MCF 10A (cell line): ENCODE data around the gene HAUS1. TPM values are rescaled to one million over a fixed set of nuclear protein-coding genes. Genes with fewer than 3 reads are reported as not detected.

Experiments used
- BruUV-seq: library from RNA; stranded (reverse); fragments of 400-500 nt; replicated peaks from 2 replicates; lab custom pipeline; 2021; lab: Mats Ljungman, UMichigan
- CTCF ChIA-PET: fragments of 300-600 bp; sonication (Branson Sonifier 250); formaldehyde crosslinking; extraction: SDS; loops from one replicate; lab custom pipeline; 2021; ENCODE audit warnings: antibody characterized with exemption, inconsistent platforms; lab: Yijun Ruan, JAX
- POLR2A ChIA-PET: fragments of 300-600, 350-650 bp; sonication (Branson Sonifier 250); formaldehyde crosslinking; extraction: SDS; loops from one replicate; lab custom pipeline; 2020; ENCODE audit warnings: antibody characterized with exemption, inconsistent platforms; lab: Yijun Ruan, JAX
- DNase-seq: peaks from one replicate; pipeline ENCODE4 v3.0.0-alpha.2; 2018; ENCODE audit not compliant: unreplicated experiment
- H3K27ac Mint-ChIP-seq: one replicate; pipeline ENCODE4 v1.8.0; 2022; ENCODE audit warnings: mild to moderate bottlenecking, low read depth, mixed read lengths; ENCODE audit not compliant: unreplicated experiment
- H3K27me3 Mint-ChIP-seq: one replicate; pipeline ENCODE4 v1.8.0; 2022; ENCODE audit warnings: mixed read lengths; ENCODE audit not compliant: insufficient read depth, unreplicated experiment
- H3K36me3 Mint-ChIP-seq: one replicate; pipeline ENCODE4 v1.8.0; 2022; ENCODE audit warnings: mild to moderate bottlenecking, moderate library complexity, mixed read lengths; ENCODE audit not compliant: insufficient read depth, unreplicated experiment
- H3K4me1 Mint-ChIP-seq: one replicate; pipeline ENCODE4 v1.8.0; 2022; ENCODE audit warnings: mixed read lengths; ENCODE audit not compliant: insufficient read depth, unreplicated experiment
- H3K4me3 Mint-ChIP-seq: one replicate; pipeline ENCODE4 v1.8.0; 2022; ENCODE audit warnings: mild to moderate bottlenecking, moderate library complexity, mixed read lengths; ENCODE audit not compliant: unreplicated experiment
- H3K9me3 Mint-ChIP-seq: one replicate; pipeline ENCODE4 v1.8.0; 2022; ENCODE audit warnings: mixed read lengths; ENCODE audit not compliant: unreplicated experiment
- CTCF ChIP-seq: fragments of 200-600 bp; IDR thresholded peaks from one replicate; pipeline ENCODE4 v1.8.0; 2022; ENCODE audit warnings: antibody characterized with exemption, mild to moderate bottlenecking; ENCODE audit not compliant: unreplicated experiment
- intact Hi-C: fragments of 100-400 bp; cut with micrococcal nuclease; formaldehyde crosslinking; loops from 2 replicates; pipeline ENCODE4 v1.14.1; 2022
- total RNA-seq: library from RNA; stranded (reverse); gene quantifications from 2 replicates; pipeline ENCODE4 v1.2.3, GENCODE V29; 2022

Gene HAUS1
- total RNA-seq, 1 experiment from 2014 or later, result 21.6 TPM

- CTCF ChIA-PET, result interaction anchor here (0.7 to 3.5 kb wide), 5 partner anchors 9 to 795 kb away, joined by 3 to 31 read pairs (median 3); no protein-coding TSS in a partner anchor
- POLR2A ChIA-PET, result interaction anchor here (0.5 to 3.1 kb wide), 6 partner anchors 10 to 96 kb away, joined by 3 to 40 read pairs (median 4); partner anchors contain the start of gene ATP5F1A
- DNase-seq, result no peak
- peaks cover 12% of the 10 kb centered on the region for H3K36me3 Mint-ChIP-seq
- TF ChIP-seq CTCF, result no peak
- peak overlapping the region; percentile 85 for H3K4me3 Mint-ChIP-seq
- no TSS peak for BruUV-seq
- H3K4me1 Mint-ChIP-seq, result peaks cover 35% of the 10 kb centered on the region
- intact Hi-C loops, result no loop called here
- H3K27me3 Mint-ChIP-seq, result no peaks in the 10 kb centered on the region
- H3K9me3 Mint-ChIP-seq, result no peaks in the 10 kb centered on the region
- H3K27ac Mint-ChIP-seq, result peak overlapping the region; percentile 65
These were observed 33.2 kb upstream of the HAUS1 start for GRCh38 chr18:46070815-46071652.

GRCh38 chr18:46071653-46072375 is 32.4 kb upstream of the HAUS1 start, which contains the start of gene PSTPIP2:
TSS of gene PSTPIP2 (minus strand) at chr18:46072260. CDS start at chr18:46072188, 72 bp downstream.
- peak; percentile 63 for DNase-seq

GRCh38 chr18:46072376-46072867 is 31.8 kb upstream of the HAUS1 start:
- CTCF ChIA-PET, result interaction anchor here (0.6 to 3.5 kb wide), 20 partner anchors 8 to 407 kb away, joined by 3 to 31 read pairs (median 6); partner anchors contain the start of gene ATP5F1A
- no peaks in the 10 kb centered on the region for H3K27me3 Mint-ChIP-seq
- H3K4me3 Mint-ChIP-seq, result peak overlapping the region; percentile 85
- POLR2A ChIA-PET, result interaction anchor here (0.7 to 2.5 kb wide), 9 partner anchors 10 to 152 kb away, joined by 3 to 8 read pairs (median 6); partner anchors contain the start of gene ATP5F1A
- no peak for TF ChIP-seq CTCF
- peak overlapping the region; percentile 65 for H3K27ac Mint-ChIP-seq
- H3K36me3 Mint-ChIP-seq, result peaks cover 14% of the 10 kb centered on the region
- no TSS peak for BruUV-seq
- no peak for DNase-seq
- intact Hi-C loops, result loop anchor here (2.0 kb wide), 1 partner anchor 148 kb away; no protein-coding TSS in a partner anchor
- peaks cover 35% of the 10 kb centered on the region for H3K4me1 Mint-ChIP-seq
- H3K9me3 Mint-ChIP-seq, result no peaks in the 10 kb centered on the region

More at GRCh38 chr18:46071653-46072375, 32.4 kb upstream of the HAUS1 start, which contains the start of gene PSTPIP2:
- Mint-ChIP-seq H3K27ac (peak within 1 kb of the TSS; percentile 65), H3K36me3 (peaks cover 9% of the 10 kb centered on the region), H3K9me3 (no peaks in the 10 kb centered on the region), H3K4me3 (peak within 1 kb of the TSS; percentile 85), H3K4me1 (peaks cover 35% of the 10 kb centered on the region), H3K27me3 (no peaks in the 10 kb centered on the region)
- CTCF ChIA-PET, result interaction anchor here (1.1 to 3.5 kb wide), 5 partner anchors 8 to 141 kb away, joined by 3 to 31 read pairs (median 3); partner anchors contain the start of gene ATP5F1A
- TF ChIP-seq CTCF, result no peak
- intact Hi-C loops, result loop anchor here (2.0 kb wide), 1 partner anchor 147 kb away; no protein-coding TSS in a partner anchor
- BruUV-seq, result no TSS peak
- POLR2A ChIA-PET, result interaction anchor here (0.7 to 3.1 kb wide), 9 partner anchors 10 to 152 kb away, joined by 3 to 40 read pairs (median 5); partner anchors contain the start of gene ATP5F1A
